Stomach (tissue), 4 donors: Measurements from ENCODE around the gene SYNE3.

Source experiments
- CTCF ChIP-seq, 7 experiments: fragments of 450-650 bp in 4 of 7; fragments of 200-600 bp in 3 of 7; sonication (generic) in 3 of 7; IDR thresholded peaks; one replicate each; pipeline ENCODE4 v1.5.1; 2016 to 2019; ENCODE audit warnings: antibody characterized with exemption in 7 of 7, control low read depth in 2 of 7, mild to moderate bottlenecking in 1 of 7
- EP300 ChIP-seq: sonication (generic); formaldehyde crosslinking; IDR thresholded peaks from one replicate; pipeline ENCODE4 v1.6.1; 2017; ENCODE audit warnings: antibody characterized with exemption
- POLR2A ChIP-seq, 4 donors: fragments of 450-650 bp; IDR thresholded peaks; one replicate each; pipeline ENCODE4 v1.6.1; 2016; ENCODE audit warnings: antibody characterized with exemption in 4 of 4, control low read depth in 2 of 4, mild to moderate bottlenecking in 1 of 4, moderate library complexity in 1 of 4
- POLR2AphosphoS5 ChIP-seq, 3 donors: sonication (generic); formaldehyde crosslinking; IDR thresholded peaks; one replicate each; pipeline ENCODE4 v1.6.1; 2016; ENCODE audit warnings: antibody characterized with exemption in 3 of 3

GRCh38 chr14:95508377-95508776, 8.1 kb downstream of the SYNE3 start:
- TF ChIP-seq CTCF (IDR thresholded peaks at IDR 0.05) (no peak), EP300 (no peak), POLR2A (IDR thresholded peaks at IDR 0.05) (no peak), POLR2AphosphoS5 (IDR thresholded peaks at IDR 0.05) (no peak)
